Activated CD4-positive, alpha-beta T cell treated with anti-CD3 and anti-CD28 coated beads, Interleukin-2, amount 50 U/mL, for 24 hours (primary cell): ENCODE measurements around the gene HNRNPU.
A peak's percentile ranks its signal among the peaks of the same experiment; 100 is the strongest.
"Not testable (repeated sequence)": the region's sequence is repeated elsewhere in the genome, so short reads cannot be mapped to it uniquely, and the experiment has no call there.

Experiments used
- DNase-seq, 2 donors: peaks; one replicate each; pipeline ENCODE4 v3.0.0-alpha.2; 2020; ENCODE audit warnings: low read depth in 1 of 2, low spot score in 1 of 2

The HNRNPU gene

DNA sequence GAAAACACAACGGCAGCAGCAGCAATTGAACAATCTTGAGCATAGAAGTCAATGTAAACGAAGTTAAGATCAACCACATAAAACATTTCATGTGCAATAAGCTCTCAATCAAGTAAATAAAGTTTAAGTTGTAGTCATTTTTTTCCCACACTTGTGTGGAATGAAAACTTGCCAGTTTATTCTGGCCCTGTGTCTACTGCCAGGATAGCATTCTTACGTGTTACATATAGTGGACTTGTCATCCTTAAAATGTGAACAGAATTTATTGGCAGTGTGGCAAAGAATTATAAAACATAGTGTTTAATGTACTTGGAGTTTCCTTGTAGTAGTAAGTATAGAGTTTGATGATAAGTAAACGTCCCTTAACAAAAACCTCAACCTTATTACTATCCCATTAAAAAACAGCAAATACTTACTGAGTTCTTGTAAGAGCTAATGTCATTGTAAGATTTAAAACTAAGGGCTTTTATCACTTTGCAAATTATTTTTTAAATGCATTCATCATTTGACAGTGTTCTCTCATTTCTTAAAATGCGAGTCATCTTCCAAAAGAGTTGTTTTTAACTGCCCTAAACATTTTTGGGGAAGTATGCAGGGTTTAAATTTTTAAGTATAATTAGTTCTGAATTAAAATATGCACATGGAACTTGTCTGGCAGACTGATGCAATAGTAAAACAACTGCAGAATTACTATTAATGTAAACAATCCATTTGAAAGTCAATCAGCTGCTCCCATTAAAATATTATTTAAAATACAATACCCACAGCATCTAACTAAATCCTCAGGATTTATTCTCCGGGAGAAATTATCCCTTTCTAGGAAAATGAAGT lies 21.0 kb downstream of the HNRNPU start:
- no peak for DNase-seq

DNA sequence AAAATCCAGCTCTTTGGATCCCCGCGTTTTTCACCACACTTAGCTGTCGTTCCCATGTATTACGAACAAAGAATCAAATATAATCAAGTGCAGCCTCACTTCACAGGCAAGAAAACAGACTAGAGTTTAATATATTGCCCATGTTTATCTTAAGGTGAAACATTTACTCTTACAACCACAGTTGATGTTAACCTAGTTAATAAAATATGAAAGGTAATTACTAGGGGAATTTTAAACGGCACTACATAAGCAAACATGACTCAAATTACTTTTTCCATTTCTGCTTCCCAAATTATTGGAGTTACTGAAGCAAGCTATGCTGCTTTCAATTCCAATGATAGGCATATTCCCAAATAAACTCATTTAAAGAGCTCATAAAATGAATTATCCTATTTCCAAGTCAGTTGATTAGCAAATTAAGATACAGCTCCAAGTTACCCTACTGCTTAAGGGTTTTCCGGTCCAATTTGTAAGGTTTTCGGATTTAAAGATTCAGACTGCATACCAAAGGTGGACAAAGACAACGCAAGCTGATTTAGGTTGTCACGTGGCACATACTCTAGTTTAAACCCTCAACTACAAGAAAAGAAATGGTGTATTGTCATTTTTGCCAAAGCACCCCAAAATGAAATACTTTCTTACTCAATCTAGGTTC lies 22.9 kb downstream of the HNRNPU start:
- DNase-seq = no peak

DNA sequence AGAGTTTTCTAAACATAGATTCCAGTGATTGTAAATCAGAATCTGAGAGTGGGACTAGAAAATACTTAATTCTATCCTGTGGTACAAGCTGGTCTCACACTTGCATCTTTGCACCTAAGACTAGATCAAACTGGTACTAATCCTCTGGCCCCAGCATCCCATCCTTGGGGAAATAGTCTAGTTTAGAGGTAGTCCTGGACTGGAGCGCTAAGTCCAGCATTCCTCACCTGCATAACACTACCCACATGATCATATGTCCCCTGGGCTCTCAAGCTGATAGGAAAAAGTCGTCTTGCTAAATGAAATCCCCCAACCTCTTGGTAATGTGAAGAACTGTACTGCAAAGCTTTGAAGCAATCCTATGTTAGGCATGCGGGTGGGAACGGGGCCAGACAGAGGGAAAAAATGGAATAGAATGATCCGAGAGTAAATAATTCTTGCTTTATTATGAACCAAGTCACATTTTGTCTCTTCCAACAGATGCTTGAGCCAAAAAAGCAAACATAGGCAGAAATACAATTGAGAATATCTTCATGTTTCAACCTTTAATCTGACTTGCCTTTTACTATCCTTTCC lies 24.0 kb downstream of the HNRNPU start:
- no peak for DNase-seq

DNA sequence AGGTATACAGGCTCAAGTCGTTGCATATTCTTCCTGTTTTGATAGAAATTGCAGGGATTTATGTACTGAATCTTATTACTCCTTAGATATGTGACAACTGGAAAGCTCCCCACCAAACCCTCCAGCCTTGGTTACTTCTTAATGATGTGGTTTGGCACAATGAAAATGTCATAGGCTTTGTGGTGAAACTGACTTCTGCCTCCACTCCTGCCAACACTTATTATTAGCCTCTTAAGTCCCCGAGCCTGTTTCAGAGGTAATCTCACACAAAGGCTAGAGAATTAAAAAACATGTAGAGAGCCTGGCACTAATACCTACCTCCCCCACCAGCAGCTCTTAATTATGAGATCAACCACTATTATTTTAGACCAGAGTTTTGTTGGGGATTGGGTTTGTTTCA lies 24.7 kb downstream of the HNRNPU start:
- no peak for DNase-seq

DNA sequence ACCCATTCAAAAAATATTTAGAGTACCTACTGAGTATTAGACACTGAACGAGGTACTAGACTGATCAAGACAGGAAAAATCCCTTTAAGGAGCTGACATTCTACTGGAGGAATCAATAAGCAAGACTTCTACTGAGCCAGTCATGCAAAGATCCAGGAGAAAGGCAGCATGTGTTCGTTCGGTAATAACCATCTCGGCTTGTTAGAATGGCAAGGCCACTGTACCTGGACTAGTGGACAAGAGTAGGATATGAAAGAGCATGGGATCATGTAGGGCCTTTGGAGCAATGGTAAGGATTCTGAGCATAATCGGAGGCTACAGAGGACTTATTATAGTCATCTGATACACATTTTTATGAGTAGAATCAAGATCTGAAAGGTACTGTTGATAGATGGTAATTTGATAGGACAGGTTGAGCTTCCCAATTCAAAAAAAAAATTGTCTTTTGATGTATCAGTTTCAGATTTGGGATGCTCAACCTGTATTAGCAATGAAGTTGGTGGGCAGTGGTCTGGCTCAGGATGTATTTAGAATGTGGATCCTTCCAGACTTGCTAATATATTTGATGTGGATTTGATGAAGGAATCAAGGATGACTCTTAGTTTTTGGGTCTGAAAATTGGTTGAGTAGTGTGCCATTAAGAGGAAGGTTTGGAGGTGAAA lies 26.6 kb downstream of the HNRNPU start:
- no peak for DNase-seq

DNA sequence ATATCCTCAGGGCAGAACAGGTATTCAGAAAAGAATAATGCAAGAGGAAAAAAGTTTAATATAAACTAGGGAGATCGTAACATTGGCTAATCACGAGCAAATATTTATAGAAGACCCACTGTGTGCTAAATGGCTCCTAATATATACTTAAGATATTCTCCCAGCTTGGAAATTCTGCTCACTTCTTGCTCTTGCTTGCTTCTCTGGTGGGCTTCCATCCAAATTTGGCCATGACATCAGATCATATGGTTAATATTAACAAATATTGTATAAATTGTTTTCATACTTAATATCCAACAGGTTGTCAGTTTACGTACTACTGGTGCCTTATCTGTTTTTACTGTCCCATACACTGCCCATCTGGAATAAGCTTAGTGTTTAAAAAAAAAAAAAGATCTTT lies 27.8 kb downstream of the HNRNPU start:
- no peak for DNase-seq

DNA sequence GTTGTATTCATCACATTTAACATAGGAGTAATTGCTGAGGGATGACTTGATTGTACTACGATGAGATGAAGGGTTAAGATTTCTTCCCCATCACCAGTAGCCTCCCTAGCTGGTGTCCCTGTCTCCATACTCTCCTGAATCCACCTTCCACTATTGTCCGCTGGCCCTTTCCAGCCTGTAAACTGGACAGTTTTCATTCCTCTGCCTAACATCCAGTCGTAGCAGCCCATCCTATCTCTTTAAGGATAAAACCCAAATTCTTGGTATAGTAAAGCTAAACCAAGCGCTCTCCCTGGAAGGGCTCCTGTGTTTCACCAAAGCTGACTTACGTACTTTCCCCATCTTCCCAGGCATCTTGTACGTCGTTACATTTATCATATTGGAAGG lies 28.2 kb downstream of the HNRNPU start:
- no peak for DNase-seq

DNA sequence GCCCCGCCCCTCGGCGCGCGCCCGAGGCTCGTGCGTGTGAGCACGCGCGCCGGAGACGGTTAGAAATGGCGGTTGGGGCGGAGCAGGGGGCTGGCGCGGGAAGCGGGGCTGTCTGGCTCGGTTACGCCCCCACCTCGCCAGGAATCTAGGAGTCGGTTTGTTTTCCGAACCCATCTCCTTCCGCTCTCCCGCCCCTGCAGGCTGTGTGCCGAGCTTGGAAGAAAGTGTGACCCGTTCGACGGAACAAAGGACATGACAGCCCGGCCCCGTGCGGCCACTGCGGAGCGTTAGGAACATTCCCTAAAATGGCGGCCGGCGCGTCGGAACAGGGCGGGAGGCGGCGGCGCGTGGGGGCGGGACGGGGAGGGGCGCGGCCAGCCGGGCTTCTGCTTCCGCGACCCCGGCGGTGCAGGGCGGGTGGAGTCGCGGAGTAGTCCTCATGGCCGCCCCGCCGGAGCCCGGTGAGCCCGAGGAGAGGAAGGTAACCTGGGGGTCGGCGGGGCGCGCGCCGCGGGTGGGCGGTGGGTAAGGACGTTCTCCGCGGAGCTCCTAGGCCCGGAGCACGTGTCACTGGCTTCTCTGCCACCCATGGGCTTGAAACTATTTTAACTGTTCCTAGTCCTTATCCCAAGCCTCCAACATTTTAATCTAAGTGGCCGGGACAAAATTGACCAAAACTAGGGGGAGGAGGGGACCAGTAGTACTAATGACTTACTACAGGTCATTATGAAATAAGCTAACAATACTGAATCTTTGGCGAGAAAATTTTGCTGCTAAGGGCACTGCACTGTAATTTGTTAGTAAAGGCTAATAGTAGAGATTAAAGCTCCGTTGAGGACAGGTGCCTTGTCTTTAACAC lies 28.8 kb downstream of the HNRNPU start, which contains the start of gene COX20:
COX20 (plus strand) TSS at position 383 of the 859 bp plus-strand sequence; CDS start at position 440, 57 bp downstream.
- peak; percentile 83 to 86 for DNase-seq

DNA sequence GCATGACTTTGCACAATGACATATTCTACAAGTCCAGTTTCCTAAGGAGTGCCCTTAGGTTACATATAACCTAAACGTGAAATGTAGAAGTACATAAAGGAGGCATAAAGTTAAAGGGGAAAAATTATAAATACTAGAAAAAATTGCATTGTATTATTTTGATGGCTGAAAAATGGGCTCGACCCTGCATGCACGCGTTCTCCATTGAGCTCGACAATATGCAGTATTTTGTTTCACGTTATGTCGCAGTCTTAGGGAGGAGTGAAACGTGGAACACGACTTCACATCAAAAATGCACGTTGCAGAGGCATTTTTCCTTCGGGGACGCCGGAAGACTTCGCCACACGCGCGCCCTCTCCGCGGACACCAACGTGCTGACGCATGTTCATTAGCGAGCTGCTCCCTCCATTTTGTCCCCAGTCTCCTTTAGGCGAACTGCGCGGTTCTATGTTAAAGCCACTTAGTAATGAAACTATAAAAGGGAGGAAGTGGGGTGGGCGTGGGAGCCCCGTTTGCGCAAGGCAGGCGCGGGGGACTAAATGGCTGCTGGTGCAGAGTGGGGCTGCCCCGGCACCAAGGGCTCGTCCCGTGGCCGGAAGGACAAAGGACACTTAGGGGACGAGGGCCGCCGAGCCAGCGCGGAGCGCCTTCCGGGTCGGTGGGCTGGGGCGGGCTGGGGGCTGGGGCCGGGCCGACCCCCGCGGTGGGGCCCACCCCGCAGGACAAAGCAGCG lies 29.6 kb downstream of the HNRNPU start:
- DNase-seq = peak; percentile 87 to 90

DNA sequence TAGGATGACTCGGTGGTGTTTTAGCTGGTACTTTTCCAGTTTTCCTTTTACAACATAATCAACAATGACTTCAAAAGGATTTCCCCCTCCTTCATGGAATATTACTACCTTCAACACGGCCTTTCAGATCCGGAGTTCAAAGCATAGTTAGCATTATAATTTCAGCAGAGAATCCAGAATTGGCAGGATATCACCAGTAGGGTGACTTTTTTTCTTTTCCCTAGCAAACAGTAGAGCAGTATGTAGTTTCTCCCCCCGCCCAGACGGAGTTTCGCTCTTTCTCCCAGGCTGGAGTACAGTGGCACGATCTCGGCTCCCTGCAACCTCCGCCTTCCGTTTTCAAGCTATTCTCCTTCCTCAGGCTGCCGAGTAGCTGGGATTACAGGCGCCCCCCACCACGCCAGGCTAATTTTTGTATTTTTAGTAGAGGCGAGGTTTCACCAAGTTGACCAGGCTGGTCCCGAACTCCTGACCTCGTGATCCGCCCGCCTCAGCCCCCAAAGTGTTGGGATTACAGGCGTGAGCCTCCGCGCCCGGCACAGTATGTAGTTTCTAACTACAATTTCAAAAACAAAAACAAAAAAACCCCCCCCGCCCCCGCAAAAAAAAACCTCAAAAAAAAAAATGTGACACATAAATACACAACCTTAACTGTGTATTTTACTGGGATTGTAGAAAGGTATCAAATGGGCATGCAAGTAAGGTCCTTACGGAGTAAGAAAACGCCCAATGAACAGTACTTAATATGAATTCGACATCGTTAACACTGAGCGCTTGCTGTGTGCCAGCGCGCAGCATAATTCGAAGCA lies 30.4 kb downstream of the HNRNPU start:
- DNase-seq = peak; percentile 33 to 46

DNA sequence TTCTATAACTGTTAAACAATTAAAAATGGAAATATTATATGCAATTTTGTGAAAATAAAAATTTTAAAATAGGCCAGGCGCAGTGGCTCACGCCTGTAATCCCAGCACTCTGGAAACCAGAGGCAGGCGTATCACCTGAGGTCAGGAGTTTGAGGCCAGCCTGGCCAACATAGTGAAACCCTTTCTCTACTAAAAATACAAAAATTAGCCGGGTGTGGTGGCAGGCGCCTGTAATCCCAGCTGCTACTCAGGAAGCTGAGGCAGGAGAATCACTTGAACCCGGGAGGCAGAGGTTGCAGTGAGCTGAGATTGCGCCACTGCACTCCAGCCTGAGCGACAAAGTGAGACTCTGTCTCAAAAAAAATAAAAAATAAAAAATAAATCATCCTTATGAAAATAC lies 31.1 kb downstream of the HNRNPU start:
- DNase-seq = not testable (repeated sequence)

DNA sequence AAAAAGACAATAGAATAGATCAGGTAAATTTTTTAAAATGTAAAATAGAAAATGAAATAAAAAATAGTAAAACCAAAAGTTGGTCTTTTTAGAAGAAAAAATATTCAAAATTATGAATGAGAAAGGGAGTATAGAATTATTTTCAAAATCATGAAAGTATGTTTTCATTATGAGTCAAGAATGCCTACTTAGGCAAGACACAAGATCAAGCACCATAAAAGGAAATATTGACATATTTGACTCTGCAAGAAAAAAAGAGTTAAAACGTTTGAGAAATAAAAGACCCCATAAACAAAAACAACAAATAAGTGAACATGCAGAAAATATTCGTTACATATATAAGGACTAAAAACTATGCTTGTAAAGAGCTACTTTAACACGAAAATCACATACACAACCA lies 33.7 kb downstream of the HNRNPU start:
- no peak for DNase-seq

DNA sequence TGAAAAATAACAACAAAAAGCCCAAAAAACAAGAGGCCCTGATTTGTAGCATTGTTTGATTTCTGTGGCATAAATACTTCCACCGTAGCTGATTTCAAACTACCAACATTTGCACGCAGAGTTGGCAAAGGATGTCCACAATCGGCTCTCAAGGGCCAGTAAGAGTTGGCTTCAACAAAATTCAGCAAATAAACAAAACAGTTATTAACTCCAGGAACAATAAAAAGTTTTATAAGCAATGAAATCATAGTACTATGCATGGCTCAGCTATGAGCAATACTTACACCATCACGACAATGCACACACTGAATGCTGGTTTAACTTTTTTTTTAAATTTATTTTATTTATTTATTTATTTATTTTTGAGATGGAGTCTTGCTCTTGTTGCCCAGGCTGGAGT lies 37.6 kb downstream of the HNRNPU start:
- no peak for DNase-seq

DNA sequence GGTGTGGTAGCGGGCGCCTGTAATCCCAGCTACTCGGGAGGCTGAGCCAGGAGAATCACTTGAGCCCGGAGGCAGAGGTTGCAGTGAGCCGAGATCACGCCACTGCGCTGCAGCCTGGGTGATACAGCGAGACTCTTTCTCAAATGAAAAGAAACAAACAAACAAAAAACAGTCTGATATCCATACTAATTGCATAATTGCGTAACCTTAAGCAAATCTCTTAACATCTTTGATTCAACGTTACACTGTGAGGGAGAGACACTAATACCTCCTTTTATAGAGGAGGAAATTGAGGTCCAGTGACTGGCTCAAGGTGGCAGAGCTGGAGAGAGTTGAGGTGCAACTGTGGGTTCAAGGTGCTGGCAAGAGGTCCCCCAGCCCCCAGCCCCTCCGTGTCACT lies 41.5 kb downstream of the HNRNPU start:
- DNase-seq = no peak

DNA sequence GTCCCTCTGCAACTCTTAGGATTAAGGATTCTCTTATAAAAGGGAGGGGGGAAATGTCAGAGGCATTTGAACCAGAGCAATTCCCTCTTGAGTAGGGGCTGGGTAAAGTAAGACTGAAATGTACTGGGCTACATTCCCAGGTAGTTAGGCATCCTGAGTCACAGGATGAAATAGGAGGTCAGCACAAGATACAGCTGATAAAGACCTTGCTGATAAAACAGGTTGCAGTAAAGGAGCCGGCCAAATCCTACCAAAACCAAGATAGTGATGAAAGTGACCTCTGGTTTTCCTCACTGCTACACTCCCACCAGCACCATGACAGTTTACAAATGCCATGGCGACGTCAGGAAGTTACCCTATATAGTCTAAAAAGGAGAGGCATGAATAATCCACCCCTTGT lies 43.2 kb downstream of the HNRNPU start:
- no peak for DNase-seq

DNA sequence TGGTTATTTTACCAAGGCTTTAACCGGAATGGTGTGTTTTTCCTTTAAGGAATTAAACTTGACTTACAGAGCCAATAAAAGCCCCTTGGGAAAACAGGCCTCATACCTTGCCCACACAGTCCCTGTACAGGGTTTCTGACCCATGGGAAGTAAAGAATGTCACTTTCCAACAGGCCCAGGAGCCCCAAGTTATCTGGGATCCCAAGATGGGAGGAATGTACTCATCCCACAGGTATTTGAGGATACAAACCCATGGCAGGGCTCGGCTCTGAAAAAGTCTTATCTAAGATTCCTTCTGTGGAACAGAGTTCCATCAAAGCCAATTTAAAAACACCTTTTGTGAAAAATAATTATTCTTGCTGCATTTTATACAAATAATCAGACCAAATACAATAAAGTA lies 44.2 kb downstream of the HNRNPU start:
- no peak for DNase-seq

DNA sequence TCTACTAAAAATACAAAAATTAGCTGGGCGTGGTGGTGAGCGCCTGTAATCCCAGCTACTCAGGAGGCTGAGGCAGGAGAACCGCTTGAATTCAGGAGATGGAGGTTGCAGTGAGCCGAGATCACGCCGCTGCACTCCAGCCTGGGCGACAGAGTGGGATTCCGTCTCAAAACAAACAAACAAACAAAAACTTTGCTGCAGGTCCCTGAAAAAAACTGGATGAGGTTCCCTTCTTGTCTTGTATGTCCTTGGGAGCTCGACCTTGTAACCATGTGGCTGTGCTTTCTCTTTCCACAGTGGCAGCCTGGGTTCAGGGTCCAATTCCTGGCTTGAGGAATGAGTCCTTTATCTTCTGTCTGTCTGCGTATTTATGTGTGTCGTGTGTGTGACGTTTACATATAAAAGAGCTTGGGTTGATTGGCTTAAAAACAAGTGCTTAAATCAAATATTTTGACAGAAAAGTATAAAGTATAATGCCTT lies 46.9 kb downstream of the HNRNPU start:
- DNase-seq = no peak

DNA sequence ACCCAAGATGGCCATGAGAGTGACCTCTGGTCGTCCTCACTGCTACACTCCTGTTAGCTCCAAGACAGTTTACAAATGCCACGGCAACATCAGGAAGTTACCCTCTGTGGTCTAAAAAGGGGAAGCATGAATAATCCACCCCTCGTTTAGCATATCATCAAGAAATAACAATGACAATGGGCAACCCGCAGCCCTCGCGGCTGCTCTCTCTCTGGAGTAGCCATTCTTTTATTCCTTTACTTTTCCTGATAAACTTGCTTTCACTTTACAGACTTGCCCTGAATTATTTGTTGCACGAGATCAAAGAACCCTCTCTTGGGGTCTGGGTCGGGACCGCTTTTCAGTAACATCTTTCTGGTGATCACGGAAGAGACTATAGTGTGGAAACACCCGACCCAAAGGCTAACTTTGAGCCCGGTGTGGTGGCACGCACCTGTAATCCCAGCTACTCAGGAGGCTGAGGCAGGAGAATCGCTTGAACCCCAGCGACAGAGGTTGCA lies 48.7 kb downstream of the HNRNPU start:
- no peak for DNase-seq

DNA sequence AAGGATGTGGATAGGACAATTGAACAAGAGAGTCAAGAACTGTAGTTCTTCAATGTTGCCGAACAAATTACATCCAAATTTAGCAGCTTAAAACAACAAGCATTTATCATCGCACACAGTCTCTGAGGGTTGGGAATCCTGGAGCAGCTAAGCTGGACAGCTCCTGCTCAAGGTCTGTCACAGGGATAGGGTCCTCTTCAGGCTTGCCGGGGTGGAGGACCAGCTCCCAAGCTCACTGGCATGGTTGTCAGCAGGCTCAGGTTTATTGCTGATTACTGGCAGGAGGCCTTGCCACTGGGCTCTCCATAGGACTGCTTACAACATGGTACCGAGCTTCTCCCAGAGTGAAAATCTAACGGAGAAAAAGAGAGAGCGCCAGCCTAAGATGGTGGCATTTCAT lies 51.0 kb downstream of the HNRNPU start:
- DNase-seq = no peak
